ENCODE measurements around the gene C2CD5.
"Not testable (repeated sequence)": the region's sequence is repeated elsewhere in the genome, so short reads cannot be mapped to it uniquely, and the experiment has no call there.

Gene C2CD5

DNA sequence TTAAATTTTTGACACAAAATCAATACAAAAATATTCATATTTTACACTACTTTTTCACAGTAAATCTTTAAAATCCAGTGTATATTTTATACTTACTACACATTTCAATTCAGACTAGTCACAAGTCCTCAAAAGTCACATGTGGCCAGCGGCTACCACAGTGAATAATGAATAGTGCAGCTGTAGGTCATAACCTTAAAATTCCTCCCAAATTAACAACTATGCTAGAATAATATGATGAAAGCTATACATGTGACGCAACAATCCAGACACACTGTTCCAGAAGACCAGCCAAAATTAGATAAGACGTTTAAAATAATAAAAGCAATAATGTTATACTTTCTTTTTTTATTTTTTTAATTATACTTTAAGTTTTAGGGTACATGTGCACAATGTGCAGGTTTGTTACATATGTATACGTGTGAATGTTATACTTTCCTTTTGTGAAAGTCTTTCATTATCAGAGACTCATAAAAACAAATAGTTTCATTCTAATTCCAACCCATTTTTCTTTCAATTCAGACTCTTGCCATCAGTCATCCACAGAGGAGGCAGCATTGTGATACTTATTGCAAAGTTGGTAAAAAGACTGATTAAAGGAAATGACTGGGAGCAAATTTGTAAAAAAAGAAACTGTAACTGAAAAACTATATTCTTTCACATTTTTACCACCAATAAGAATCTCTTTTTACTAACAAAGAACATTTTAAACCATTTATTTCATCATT, 67.0 kb downstream of the C2CD5 start:
- DNase-seq (ENCODE audit: low read depth in 2 of 2), result no peak

GRCh38 chr12:22476133-22476532, 68.2 kb downstream of the C2CD5 start:
- DNase-seq (ENCODE audit: low read depth in 2 of 2), result no peak

GRCh38 chr12:22474970-22475720, 69.2 kb downstream of the C2CD5 start:
- DNase-seq (ENCODE audit: low read depth in 2 of 2), result no peak

DNA sequence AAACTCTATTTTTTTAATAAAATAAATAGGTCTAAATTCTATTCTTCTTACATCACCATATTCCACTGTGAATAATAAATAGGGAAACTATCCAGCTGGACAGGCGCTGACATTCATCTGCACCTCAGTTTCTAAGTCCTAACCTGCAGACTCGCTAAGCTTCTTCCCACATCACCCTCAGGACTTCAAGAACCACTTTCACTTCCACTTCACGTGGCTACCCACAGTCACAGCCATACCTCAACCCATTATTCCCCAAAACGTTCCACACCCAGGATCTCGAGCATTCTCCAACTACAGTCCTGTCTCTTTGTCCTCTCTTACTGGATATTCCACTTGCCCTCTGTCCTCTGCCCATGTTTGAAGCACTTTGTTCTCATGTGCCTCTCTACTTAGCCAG, 71.1 kb downstream of the C2CD5 start:
- DNase-seq (ENCODE audit: low read depth in 2 of 2), result no peak

DNA sequence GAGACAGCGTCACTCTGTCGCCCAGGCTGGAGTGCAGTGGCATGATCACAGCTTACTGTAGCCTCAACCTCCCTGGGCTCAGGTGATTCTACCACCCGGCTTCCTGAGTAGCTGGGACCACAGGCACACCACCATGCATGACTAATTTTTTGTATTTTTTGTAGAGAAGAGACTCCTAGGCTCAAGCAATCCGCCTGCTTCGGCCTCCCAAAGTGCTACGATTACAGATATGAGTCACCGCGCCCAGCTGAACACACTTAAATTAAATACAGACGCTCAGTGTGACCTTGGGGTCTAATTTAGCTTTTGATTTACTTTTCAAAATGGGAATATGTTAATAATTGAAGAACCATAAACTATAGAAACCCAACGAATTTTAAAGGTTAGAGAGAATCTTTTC, 77.2 kb downstream of the C2CD5 start:
- DNase-seq (ENCODE audit: low read depth in 2 of 2), result no peak

- no peak for DNase-seq (ENCODE audit: low read depth in 2 of 2)
Observed at GRCh38 chr12:22463306-22463705, 81.0 kb downstream of the C2CD5 start.

DNA sequence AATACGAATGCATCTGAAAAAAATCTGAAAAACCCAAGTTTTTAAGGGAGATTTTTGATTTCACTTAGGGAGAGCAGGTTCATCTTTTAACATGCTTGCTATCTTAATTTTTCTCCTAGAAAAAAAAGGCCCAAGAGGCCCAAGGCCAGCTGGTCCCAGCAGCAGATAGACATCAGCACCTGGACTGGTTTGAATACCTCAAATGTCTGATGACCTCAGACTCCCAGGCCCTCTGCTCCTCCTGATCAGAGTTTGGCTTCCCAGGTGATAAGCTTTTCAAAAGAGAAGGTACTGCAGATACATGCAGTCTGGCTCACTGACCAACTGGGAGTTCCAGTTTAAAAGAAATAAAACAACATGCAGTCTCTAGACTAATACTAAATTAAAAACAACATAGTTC, 82.6 kb downstream of the C2CD5 start:
- no peak for DNase-seq (ENCODE audit: low read depth in 2 of 2)

- no peak for DNase-seq (ENCODE audit: low read depth in 2 of 2)
Observed at GRCh38 chr12:22459838-22460490, 84.4 kb downstream of the C2CD5 start.

- DNase-seq (ENCODE audit: low read depth in 2 of 2), result no peak
Observed at GRCh38 chr12:22458298-22458937, 85.9 kb downstream of the C2CD5 start.

DNA sequence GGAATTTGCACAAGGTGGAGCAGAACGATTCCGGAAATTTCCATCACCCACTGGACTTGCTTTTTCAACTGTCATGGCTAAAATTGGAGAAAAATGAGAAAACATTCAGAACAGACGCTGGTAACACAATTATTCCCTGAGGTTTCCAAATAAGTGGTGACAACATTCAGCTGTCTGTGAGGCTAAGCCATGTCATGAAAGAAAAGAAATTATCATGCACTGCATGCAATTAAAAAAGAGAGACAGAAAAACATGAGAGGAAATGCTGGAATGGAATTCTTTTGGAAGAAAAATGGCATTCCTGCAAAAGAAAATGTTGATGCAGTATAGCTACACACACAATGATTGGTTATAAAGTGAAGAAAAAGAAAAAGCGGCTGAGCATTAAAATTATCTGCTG, 87.3 kb downstream of the C2CD5 start:
- no peak for DNase-seq (ENCODE audit: low read depth in 2 of 2)

- no peak for DNase-seq (ENCODE audit: low read depth in 2 of 2)
Observed at GRCh38 chr12:22453511-22453910, 90.8 kb downstream of the C2CD5 start.

DNA sequence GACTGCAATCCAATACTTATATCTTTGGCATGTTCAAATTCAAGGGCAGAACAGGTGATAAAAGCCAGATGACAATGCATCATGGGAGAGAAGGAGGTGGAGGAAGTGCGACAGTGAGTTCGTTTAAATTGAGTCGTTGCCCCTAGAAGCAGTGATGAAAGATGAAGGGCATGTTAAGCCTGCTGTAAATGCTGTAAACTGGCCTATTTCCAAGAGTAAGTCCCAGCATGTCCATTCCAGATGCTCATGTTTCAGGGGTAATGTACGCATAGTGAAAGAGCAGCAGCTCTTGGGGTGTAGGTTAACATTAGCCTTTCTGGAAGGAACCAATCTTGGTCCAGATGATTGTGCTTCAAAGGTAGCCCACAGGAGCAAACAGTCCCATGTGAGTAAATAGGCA, 97.1 kb downstream of the C2CD5 start:
- DNase-seq (ENCODE audit: low read depth in 2 of 2), result no peak

- DNase-seq (ENCODE audit: low read depth in 2 of 2), result not testable (repeated sequence)
Observed at GRCh38 chr12:22444317-22444665, 100.1 kb downstream of the C2CD5 start.

DNA sequence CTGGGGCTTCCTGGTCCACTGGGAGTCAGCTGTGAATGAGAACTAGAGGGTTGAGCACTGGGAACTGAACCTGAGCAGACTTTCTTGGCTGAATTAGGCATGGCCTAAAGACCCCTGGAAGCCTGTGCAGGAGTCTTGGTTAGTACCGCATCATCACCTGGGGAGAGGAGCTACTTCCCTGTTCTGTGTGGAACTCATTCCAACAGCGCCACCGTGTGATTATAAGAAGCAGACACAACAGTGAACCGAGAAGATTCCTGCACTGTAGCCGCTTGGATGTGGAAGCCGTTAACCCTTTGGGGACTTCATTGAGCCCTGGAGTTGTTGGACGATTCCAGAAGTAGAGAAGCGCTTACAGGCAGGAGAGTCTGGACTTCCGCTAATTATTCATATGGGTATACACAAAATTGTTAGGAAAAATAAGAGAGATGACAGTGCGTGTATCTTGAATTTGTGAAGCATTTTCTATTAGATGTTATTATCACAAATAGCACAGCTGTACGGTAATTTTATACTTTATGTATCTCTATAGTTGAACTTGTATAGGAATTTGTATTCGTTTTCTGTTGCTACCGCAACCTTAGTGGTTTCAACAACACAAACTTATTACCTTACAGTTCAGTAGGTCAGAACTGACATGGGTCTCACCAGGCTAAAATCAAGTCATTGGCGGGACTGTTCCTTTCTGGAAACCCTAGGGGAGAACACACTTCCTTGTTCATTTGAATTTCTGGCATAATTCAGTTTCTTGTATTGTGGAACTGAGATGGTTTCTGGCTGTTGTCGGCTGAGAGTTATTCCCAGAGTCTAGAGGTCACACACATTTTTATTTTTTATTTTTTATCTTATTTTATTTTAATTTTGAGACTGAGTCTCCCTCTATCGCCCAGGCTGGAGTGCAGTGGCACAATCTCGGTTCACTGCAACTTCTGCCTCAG, 100.7 kb downstream of the C2CD5 start:
- DNase-seq (ENCODE audit: low read depth in 2 of 2), result peak; percentile 8 to 33

GRCh38 chr12:22437031-22437806, 107.1 kb downstream of the C2CD5 start:
- no peak for DNase-seq (ENCODE audit: low read depth in 2 of 2)

GRCh38 chr12:22435583-22435982, 108.8 kb downstream of the C2CD5 start:
- DNase-seq (ENCODE audit: low read depth in 2 of 2), result no peak

DNA sequence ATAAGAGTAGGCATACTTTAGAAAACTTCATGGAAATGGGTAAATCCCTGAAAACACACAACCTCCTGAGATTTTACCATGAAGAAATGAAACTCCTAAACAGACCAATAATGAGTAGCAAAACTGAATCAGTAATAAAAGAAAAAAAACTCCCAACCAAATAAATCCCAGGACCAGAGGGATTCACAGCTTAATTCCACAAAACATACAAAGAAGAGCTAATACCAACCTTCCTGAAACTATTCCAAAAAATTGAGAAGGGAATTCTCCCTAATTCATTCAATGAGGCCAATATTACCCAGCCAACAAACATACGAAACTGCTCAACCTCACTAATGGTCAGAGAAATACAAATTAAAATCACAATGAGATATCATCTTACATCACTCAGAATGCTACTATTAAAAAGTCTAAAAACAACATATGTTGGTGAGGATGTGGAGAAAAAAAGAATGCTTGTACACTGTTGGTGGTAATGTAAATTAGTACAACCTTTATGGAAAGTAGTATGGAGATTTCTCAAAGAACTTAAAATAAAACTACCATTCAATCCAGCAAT, 112.6 kb downstream of the C2CD5 start:
- no peak for DNase-seq (ENCODE audit: low read depth in 2 of 2)

GRCh38 chr12:22416801-22417200, 127.5 kb downstream of the C2CD5 start:
- DNase-seq (ENCODE audit: low read depth in 2 of 2), result no peak

- DNase-seq (ENCODE audit: low read depth in 2 of 2), result no peak
Observed at GRCh38 chr12:22415342-22416309, 128.7 kb downstream of the C2CD5 start.
